Measurements from ENCODE around the gene GRXCR1.

- TF ChIP-seq POLR2A (IDR thresholded peaks at IDR 0.05) (no peak), CTCF (IDR thresholded peaks at IDR 0.05 in 4 of 5, conservative IDR thresholded peaks at IDR 0.05 in 1 of 5) (no peak)
Measured at GRCh38 chr4:42914937-42915336, 22.4 kb downstream of the GRXCR1 start.
